Neuronal stem cell (in vitro differentiated cells): ENCODE data around the gene ZNF644. TPM values are rescaled to one million over a fixed set of nuclear protein-coding genes. Genes with fewer than 3 reads are reported as not detected.

Experiments
- DNase-seq: peaks from one replicate; pipeline ENCODE4 v3.0.0-alpha.2; 2013; ENCODE audit warnings: low spot score
- H2AFZ ChIP-seq: one replicate; pipeline ENCODE4 v1.6.1; 2013; ENCODE audit warnings: mild to moderate bottlenecking, low read length, inconsistent platforms
- H2AK5ac ChIP-seq: 2 replicates; pipeline ENCODE4 v1.6.1; 2013; ENCODE audit warnings: low read depth, mild to moderate bottlenecking, inconsistent platforms, low read length, moderate library complexity, mixed read lengths
- H2BK120ac ChIP-seq: 2 replicates; pipeline ENCODE4 v1.6.1; 2013; ENCODE audit warnings: low read depth, mild to moderate bottlenecking, inconsistent platforms, low read length, moderate library complexity, mixed read lengths
- H2BK12ac ChIP-seq: one replicate; pipeline ENCODE4 v1.6.1; 2013; ENCODE audit warnings: low read length, inconsistent platforms
- H2BK15ac ChIP-seq: 2 replicates; pipeline ENCODE4 v1.6.1; 2013; ENCODE audit warnings: mild to moderate bottlenecking, low read length, inconsistent platforms, mixed read lengths
- H2BK5ac ChIP-seq: one replicate; pipeline ENCODE4 v1.6.1; 2013; ENCODE audit warnings: inconsistent platforms, mild to moderate bottlenecking, low read length, moderate library complexity
- H3K14ac ChIP-seq: one replicate; pipeline ENCODE4 v1.6.1; 2013; ENCODE audit warnings: low read length, inconsistent platforms
- H3K18ac ChIP-seq: 2 replicates; pipeline ENCODE4 v1.6.1; 2013; ENCODE audit warnings: low read length, inconsistent platforms
- H3K23ac ChIP-seq: 2 replicates; pipeline ENCODE4 v1.6.1; 2013; ENCODE audit warnings: low read depth, mild to moderate bottlenecking, mixed read lengths, low read length, inconsistent platforms; ENCODE audit not compliant: poor library complexity
- H3K27ac ChIP-seq: replicated peaks from 3 replicates; pipeline ENCODE4 v1.5.1; 2013; ENCODE audit warnings: low read length, inconsistent platforms
- H3K27me3 ChIP-seq, 3 experiments: 2 replicates each; pipeline ENCODE4 v1.6.1; 2013; ENCODE audit warnings: low read length in 3 of 3, mild to moderate bottlenecking in 2 of 3, inconsistent platforms in 1 of 3, low read depth in 1 of 3, mixed read lengths in 1 of 3, moderate library complexity in 1 of 3; ENCODE audit not compliant: control insufficient read depth in 3 of 3, insufficient read depth in 3 of 3
- H3K36me3 ChIP-seq, 2 donors: replicated peaks in 1 of 2; 2 replicates each; pipeline ENCODE4 v1.6.1; 2013; ENCODE audit warnings: low read length in 2 of 2; ENCODE audit not compliant: control insufficient read depth in 2 of 2, insufficient read depth in 2 of 2
- H3K4ac ChIP-seq: 2 replicates; pipeline ENCODE4 v1.6.1; 2013; ENCODE audit warnings: inconsistent platforms, mild to moderate bottlenecking, low read length, moderate library complexity
- H3K4me1 ChIP-seq, 2 donors: 1 replicate in 1 of 2; 2 replicates in 1 of 2; pipeline ENCODE4 v1.6.1; 2013; ENCODE audit warnings: low read length in 2 of 2, low read depth in 1 of 2; ENCODE audit not compliant: control insufficient read depth in 2 of 2, insufficient read depth in 1 of 2
- H3K4me2 ChIP-seq: one replicate; pipeline ENCODE4 v1.6.1; 2013; ENCODE audit warnings: mild to moderate bottlenecking, low read length, inconsistent platforms; ENCODE audit not compliant: insufficient read depth, poor library complexity, severe bottlenecking
- H3K4me3 ChIP-seq, 2 donors: 2 replicates each; pipeline ENCODE4 v1.5.1; 2013; ENCODE audit warnings: low read length in 2 of 2, mild to moderate bottlenecking in 2 of 2, inconsistent platforms in 1 of 2, moderate library complexity in 1 of 2
- H3K79me1 ChIP-seq: one replicate; pipeline ENCODE4 v1.6.1; 2013; ENCODE audit warnings: low read depth, mild to moderate bottlenecking, inconsistent platforms, low read length, moderate library complexity
- H3K9ac ChIP-seq: one replicate; pipeline ENCODE4 v1.6.1; 2013; ENCODE audit warnings: mild to moderate bottlenecking, low read depth, low read length, inconsistent platforms; ENCODE audit not compliant: poor library complexity
- H3K9me3 ChIP-seq, 2 donors: replicated peaks in 1 of 2; 2 replicates each; pipeline versions ENCODE3 to v1.6.1; 2013; ENCODE audit warnings: low read length in 2 of 2, mild to moderate bottlenecking in 2 of 2, inconsistent platforms in 1 of 2, low read depth in 1 of 2, mixed read lengths in 1 of 2, moderate library complexity in 1 of 2; ENCODE audit not compliant: control insufficient read depth in 2 of 2, insufficient read depth in 1 of 2
- H4K8ac ChIP-seq: one replicate; pipeline ENCODE4 v1.6.1; 2013; ENCODE audit warnings: low read depth, mild to moderate bottlenecking, inconsistent platforms, low read length, moderate library complexity
- H4K91ac ChIP-seq: one replicate; pipeline ENCODE4 v1.6.1; 2013; ENCODE audit warnings: low read length, low read depth, mild to moderate bottlenecking, inconsistent platforms; ENCODE audit not compliant: poor library complexity
- WGBS, 2 donors: extraction: QIAGEN DNeasy Blood & Tissue Kit; methylation state at CpG; one replicate each; pipeline ENCODE4 v1.1.7; 2013; ENCODE audit warnings: missing lambda C conversion rate in 2 of 2, mixed read lengths in 1 of 2; ENCODE audit not compliant: insufficient read length in 2 of 2, insufficient replicate concordance in 1 of 2; ENCODE audit errors: extremely low coverage in 2 of 2; 5-methylcytosine and 5-hydroxymethylcytosine counted together
- polyA plus RNA-seq, 2 experiments: library from polyadenylated mRNA; stranded (reverse); fragments of 200-250 nt; gene quantifications; one replicate each; pipeline ENCODE4 v1.2.3, GENCODE V29; 2013

ZNF644 gene
- polyA plus RNA-seq (2013, experiment 1 of 2), result 49.9 TPM
- 51.7 TPM for polyA plus RNA-seq (2013, experiment 2 of 2)

DNA sequence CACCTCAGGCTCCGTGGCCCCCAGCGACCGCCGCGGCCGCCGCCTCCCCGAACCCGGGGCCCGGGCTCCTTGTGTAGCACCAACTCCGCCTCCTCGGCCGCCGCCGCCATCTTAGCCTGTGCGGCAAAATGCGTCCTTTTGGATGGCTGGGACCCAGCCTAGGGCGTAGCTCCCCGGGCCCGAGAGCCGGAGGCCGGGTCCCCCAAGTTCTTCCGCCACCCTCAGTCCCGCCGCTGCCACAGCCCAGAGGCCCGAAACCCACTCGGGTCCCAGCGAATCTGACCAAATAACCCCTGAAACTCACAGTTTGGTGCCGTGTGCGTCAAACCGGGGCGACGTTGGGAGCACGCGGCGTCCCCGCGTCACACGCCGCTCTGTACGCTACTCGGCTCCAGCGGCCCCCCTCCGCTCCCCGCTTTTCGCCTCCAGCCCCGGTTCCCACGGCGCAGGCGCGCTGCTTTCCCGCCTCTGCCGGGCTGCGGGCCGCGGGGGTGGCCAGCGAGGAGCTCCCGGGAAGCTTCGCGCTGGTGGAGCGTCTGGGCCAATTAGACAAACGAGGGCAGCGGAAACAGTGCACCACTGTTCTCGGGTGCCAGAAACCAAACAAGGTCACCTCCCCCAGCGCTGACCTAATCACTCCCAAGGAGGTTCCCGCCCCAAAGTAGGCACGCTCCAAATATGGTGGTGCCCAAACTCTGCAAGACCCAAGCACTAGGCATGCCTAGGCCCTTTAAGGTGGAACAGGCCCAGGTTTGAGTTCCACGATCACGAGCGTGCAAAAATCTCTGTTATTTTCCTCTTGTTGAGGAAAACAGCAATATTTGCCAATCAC is at the start of gene ZNF644:
ZNF644 (minus strand) TSS at position 350 of the 832 bp plus-strand sequence. CDS start 39,682 bp downstream, outside the sequence.
- no CpG with 5 or more reads among the region's 70 CpGs for WGBS, 2 donors

DNA sequence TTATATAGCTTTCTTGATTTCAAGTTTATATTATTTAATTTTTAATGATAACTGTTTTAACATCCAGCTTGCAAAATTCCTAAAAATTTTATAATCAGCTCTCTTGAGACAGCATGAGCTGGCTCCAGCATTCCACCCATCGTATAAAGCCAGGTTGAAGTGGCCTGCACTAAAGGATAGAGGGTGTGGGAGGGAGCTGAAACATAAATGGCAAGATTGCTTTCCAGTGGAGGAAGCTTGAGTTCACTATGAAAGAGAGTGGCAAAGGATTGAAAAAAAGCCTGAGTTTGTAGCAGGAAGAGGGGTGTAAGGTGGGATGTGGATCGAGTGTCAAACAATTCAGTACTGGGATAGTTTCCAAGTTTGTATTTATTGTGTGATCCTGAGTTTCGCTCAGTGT is 48.5 kb upstream of the ZNF644 start:
- H4K91ac ChIP-seq, result no peak overlapping the region
- no peak overlapping the region for H3K14ac ChIP-seq
- no peak for DNase-seq
- no peak overlapping the region for H3K23ac ChIP-seq
- H2BK12ac ChIP-seq, result no peak overlapping the region
- H3K9ac ChIP-seq, result no peak overlapping the region
- H3K4me1 ChIP-seq, result no peaks in the 10 kb centered on the region
- WGBS, 2 donors, result no CpG with 5 or more reads among the region's 3 CpGs
- H2AK5ac ChIP-seq, result no peak overlapping the region
- no peak overlapping the region for H3K4ac ChIP-seq
- no peak overlapping the region for H2BK5ac ChIP-seq
- H3K27ac ChIP-seq, result no peak overlapping the region
- no peaks in the 10 kb centered on the region for H3K27me3 ChIP-seq
- no peaks in the 10 kb centered on the region for H3K36me3 ChIP-seq
- no peaks in the 10 kb centered on the region for H3K9me3 ChIP-seq
- peak overlapping the region; percentile 24 for H2AFZ ChIP-seq
- no peaks in the 10 kb centered on the region for H3K79me1 ChIP-seq
- H2BK120ac ChIP-seq, result no peak overlapping the region
- no peak overlapping the region for H4K8ac ChIP-seq
- H3K4me3 ChIP-seq, result no peak overlapping the region
- no peak overlapping the region for H2BK15ac ChIP-seq
- H3K18ac ChIP-seq, result no peak overlapping the region
- no peak overlapping the region for H3K4me2 ChIP-seq

More for the DNA sequence above, at the start of gene ZNF644:
- DNase-seq, result peak; percentile 88
- H2AFZ ChIP-seq, result peak within 1 kb of the TSS; percentile 100
- H3K23ac ChIP-seq, result peak within 1 kb of the TSS; percentile 98
- H3K4me2 ChIP-seq, result peak within 1 kb of the TSS; percentile 96
- peak within 1 kb of the TSS; percentile 100 for H3K27ac ChIP-seq
- H3K4ac ChIP-seq, result peak within 1 kb of the TSS; percentile 93
- H3K4me1 ChIP-seq, result peaks cover 2 to 7% of the 10 kb centered on the region in 2 donors
- no peak within 1 kb of the TSS for H2BK120ac ChIP-seq
- no peak within 1 kb of the TSS for H2BK12ac ChIP-seq
- H4K8ac ChIP-seq, result peak within 1 kb of the TSS; percentile 96
- H4K91ac ChIP-seq, result peak within 1 kb of the TSS; percentile 98
- H3K14ac ChIP-seq, result peak within 1 kb of the TSS; percentile 94
- peak within 1 kb of the TSS; percentile 100 for H2BK5ac ChIP-seq
- H3K79me1 ChIP-seq, result no peaks in the 10 kb centered on the region
- peak within 1 kb of the TSS; percentile 63 to 97 for H3K4me3 ChIP-seq
- H2AK5ac ChIP-seq, result peak within 1 kb of the TSS; percentile 86
- H3K9ac ChIP-seq, result peak within 1 kb of the TSS; percentile 98
- H3K36me3 ChIP-seq, result peaks cover 0 to 33% of the 10 kb centered on the region in 2 donors
- H3K18ac ChIP-seq, result peak within 1 kb of the TSS; percentile 100
- no peaks in the 10 kb centered on the region for H3K27me3 ChIP-seq
- peak within 1 kb of the TSS; percentile 81 for H2BK15ac ChIP-seq
- peaks cover 0 to 13% of the 10 kb centered on the region in 2 donors for H3K9me3 ChIP-seq

DNA sequence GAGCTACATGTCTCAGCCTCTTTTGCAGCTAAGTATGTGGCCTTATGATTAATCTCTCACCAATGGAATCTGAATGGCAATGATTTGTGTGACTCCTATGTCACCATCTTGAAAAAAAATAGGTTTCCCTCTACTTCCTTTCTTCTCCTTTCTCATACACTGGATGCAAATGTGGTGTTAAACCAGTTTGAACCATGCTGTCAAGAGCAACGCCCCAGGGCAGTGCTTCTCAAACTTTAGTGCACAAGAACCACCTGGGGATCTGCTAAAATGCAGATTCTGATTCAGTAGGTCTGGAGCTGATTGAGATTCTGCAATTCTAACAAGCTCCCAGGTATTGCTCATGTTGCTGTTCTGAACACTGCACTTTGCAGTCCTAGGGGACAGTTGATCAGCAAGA is 44.7 kb upstream of the ZNF644 start:
- no peak for DNase-seq
- WGBS, 2 donors, result no CpG with 5 or more reads among the region's 1 CpG
- no peak overlapping the region for H3K27ac ChIP-seq

DNA sequence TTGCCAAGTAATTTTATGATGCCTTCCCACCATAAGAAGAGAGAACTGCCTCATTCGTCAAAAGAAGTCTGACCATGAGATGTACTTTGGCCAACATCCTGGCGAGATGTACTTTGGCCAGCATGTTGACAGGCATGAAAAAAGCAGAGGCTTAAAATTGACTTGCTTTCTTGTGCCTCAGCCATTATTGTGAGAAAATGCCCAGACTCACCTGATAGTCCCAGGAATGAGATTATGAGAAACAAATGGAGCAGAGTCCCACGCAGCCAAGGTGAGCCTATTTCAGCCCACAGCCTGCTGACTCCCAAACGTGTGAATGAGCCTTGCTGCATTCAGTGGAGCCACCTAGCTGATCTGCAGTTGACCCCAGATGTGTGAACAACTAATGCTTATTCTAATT is 43.5 kb upstream of the ZNF644 start:
- Histone ChIP-seq H3K36me3 (no peaks in the 10 kb centered on the region), H4K8ac (no peak overlapping the region), H3K27ac (no peak overlapping the region), H2BK12ac (no peak overlapping the region), H3K4me2 (no peak overlapping the region), H3K4me1 (no peaks in the 10 kb centered on the region), H3K9me3 (peaks cover 0 to 2% of the 10 kb centered on the region in 2 donors), H3K27me3 (no peaks in the 10 kb centered on the region), H4K91ac (no peak overlapping the region), H3K79me1 (no peaks in the 10 kb centered on the region), H2BK15ac (no peak overlapping the region), H3K23ac (no peak overlapping the region), H3K4ac (no peak overlapping the region), H3K14ac (no peak overlapping the region), H3K18ac (no peak overlapping the region), H3K4me3 (no peak overlapping the region), H2AFZ (no peak overlapping the region), H2BK120ac (no peak overlapping the region), H3K9ac (no peak overlapping the region), H2BK5ac (no peak overlapping the region), H2AK5ac (no peak overlapping the region)
- WGBS, 2 donors, result no CpG with 5 or more reads among the region's 4 CpGs
- no peak for DNase-seq

More for the DNA sequence above, 44.7 kb upstream of the ZNF644 start:
- H3K79me1 ChIP-seq, result no peaks in the 10 kb centered on the region
- no peak overlapping the region for H3K4me3 ChIP-seq
- no peak overlapping the region for H4K91ac ChIP-seq
- no peak overlapping the region for H3K4me2 ChIP-seq
- H2BK15ac ChIP-seq, result no peak overlapping the region
- H3K18ac ChIP-seq, result no peak overlapping the region
- no peak overlapping the region for H3K14ac ChIP-seq
- no peak overlapping the region for H2AFZ ChIP-seq
- H2AK5ac ChIP-seq, result no peak overlapping the region
- no peak overlapping the region for H3K23ac ChIP-seq
- no peak overlapping the region for H2BK5ac ChIP-seq
- H4K8ac ChIP-seq, result no peak overlapping the region
- no peaks in the 10 kb centered on the region for H3K27me3 ChIP-seq
- H3K9me3 ChIP-seq, result no peaks in the 10 kb centered on the region
- H3K36me3 ChIP-seq, result no peaks in the 10 kb centered on the region
- H2BK12ac ChIP-seq, result no peak overlapping the region
- no peak overlapping the region for H3K9ac ChIP-seq
- no peaks in the 10 kb centered on the region for H3K4me1 ChIP-seq
- H2BK120ac ChIP-seq, result no peak overlapping the region
- H3K4ac ChIP-seq, result no peak overlapping the region
